Effector memory CD4-positive, alpha-beta T cell (primary cell): ENCODE measurements around the gene ABCC3.

Experiments used
- DNase-seq, 3 donors: peaks; one replicate each; pipeline ENCODE4 v3.0.0-alpha.2; 2020
- H3K27ac ChIP-seq: 2 replicates; pipeline ENCODE4 v1.7.0; 2013; ENCODE audit warnings: mild to moderate bottlenecking, low read length, moderate library complexity; ENCODE audit not compliant: insufficient read depth, poor library complexity, severe bottlenecking
- H3K27me3 ChIP-seq: replicated peaks from 2 replicates; pipeline ENCODE4 v1.7.0; 2013; ENCODE audit warnings: mild to moderate bottlenecking, low read length; ENCODE audit not compliant: insufficient read depth, control insufficient read depth, poor library complexity, severe bottlenecking
- H3K36me3 ChIP-seq: 2 replicates; pipeline ENCODE4 v1.7.0; 2013; ENCODE audit warnings: mild to moderate bottlenecking, low read length, moderate library complexity; ENCODE audit not compliant: control insufficient read depth, insufficient read depth
- H3K4me1 ChIP-seq: 2 replicates; pipeline ENCODE4 v1.7.0; 2013; ENCODE audit warnings: low read length, mild to moderate bottlenecking; ENCODE audit not compliant: control insufficient read depth, insufficient read depth, poor library complexity, severe bottlenecking
- H3K4me3 ChIP-seq: 2 replicates; pipeline ENCODE4 v1.7.0; 2013; ENCODE audit warnings: low read length, low read depth, mild to moderate bottlenecking; ENCODE audit not compliant: insufficient read depth, poor library complexity, severe bottlenecking
- H3K9me3 ChIP-seq: 2 replicates; pipeline ENCODE4 v1.7.0; 2013; ENCODE audit warnings: mild to moderate bottlenecking, low read length, moderate library complexity; ENCODE audit not compliant: control insufficient read depth

The ABCC3 gene

GRCh38 chr17:50605429-50605828 is 29.3 kb upstream of the ABCC3 start:
- no peaks in the 10 kb centered on the region for H3K36me3 ChIP-seq
- no peak overlapping the region for H3K4me3 ChIP-seq
- H3K9me3 ChIP-seq, result no peaks in the 10 kb centered on the region
- DNase-seq, result no peak
- H3K27me3 ChIP-seq, result no peaks in the 10 kb centered on the region
- H3K27ac ChIP-seq, result no peak overlapping the region
- no peaks in the 10 kb centered on the region for H3K4me1 ChIP-seq

GRCh38 chr17:50607522-50608175 is 27.0 kb upstream of the ABCC3 start:
- Histone ChIP-seq H3K27me3 (no peaks in the 10 kb centered on the region), H3K36me3 (no peaks in the 10 kb centered on the region), H3K27ac (no peak overlapping the region), H3K4me3 (no peak overlapping the region), H3K9me3 (no peaks in the 10 kb centered on the region), H3K4me1 (no peaks in the 10 kb centered on the region)
- DNase-seq, result no peak

GRCh38 chr17:50608700-50609379 is 25.8 kb upstream of the ABCC3 start:
- H3K27ac ChIP-seq, result no peak overlapping the region
- H3K4me3 ChIP-seq, result no peak overlapping the region
- no peaks in the 10 kb centered on the region for H3K36me3 ChIP-seq
- no peaks in the 10 kb centered on the region for H3K9me3 ChIP-seq
- H3K27me3 ChIP-seq, result no peaks in the 10 kb centered on the region
- no peak for DNase-seq
- H3K4me1 ChIP-seq, result no peaks in the 10 kb centered on the region

- no peak for DNase-seq
- H3K4me1 ChIP-seq, result no peaks in the 10 kb centered on the region
- H3K27me3 ChIP-seq, result no peaks in the 10 kb centered on the region
- H3K27ac ChIP-seq, result no peak overlapping the region
- no peaks in the 10 kb centered on the region for H3K36me3 ChIP-seq
- H3K9me3 ChIP-seq, result no peaks in the 10 kb centered on the region
- H3K4me3 ChIP-seq, result no peak overlapping the region
Observed at GRCh38 chr17:50609380-50610074, 25.2 kb upstream of the ABCC3 start.

- H3K27me3 ChIP-seq, result no peaks in the 10 kb centered on the region
Observed at GRCh38 chr17:50611634-50612033, 23.0 kb upstream of the ABCC3 start.

GRCh38 chr17:50612281-50612680 is 22.4 kb upstream of the ABCC3 start:
- no peaks in the 10 kb centered on the region for H3K27me3 ChIP-seq
- no peaks in the 10 kb centered on the region for H3K36me3 ChIP-seq
- no peak overlapping the region for H3K4me3 ChIP-seq
- H3K9me3 ChIP-seq, result no peaks in the 10 kb centered on the region
- DNase-seq, result no peak
- no peak overlapping the region for H3K27ac ChIP-seq
- no peaks in the 10 kb centered on the region for H3K4me1 ChIP-seq

More at GRCh38 chr17:50611634-50612033, 23.0 kb upstream of the ABCC3 start:
- Histone ChIP-seq H3K36me3 (no peaks in the 10 kb centered on the region), H3K27ac (no peak overlapping the region), H3K9me3 (no peaks in the 10 kb centered on the region), H3K4me3 (no peak overlapping the region), H3K4me1 (no peaks in the 10 kb centered on the region)
- DNase-seq, result no peak

- H3K4me3 ChIP-seq, result no peak overlapping the region
- no peaks in the 10 kb centered on the region for H3K4me1 ChIP-seq
- H3K27ac ChIP-seq, result no peak overlapping the region
- no peaks in the 10 kb centered on the region for H3K27me3 ChIP-seq
- no peak for DNase-seq
- no peaks in the 10 kb centered on the region for H3K9me3 ChIP-seq
- no peaks in the 10 kb centered on the region for H3K36me3 ChIP-seq
Observed at GRCh38 chr17:50613007-50613992, 21.4 kb upstream of the ABCC3 start.

- H3K27ac ChIP-seq, result no peak overlapping the region
- H3K4me1 ChIP-seq, result no peaks in the 10 kb centered on the region
- no peaks in the 10 kb centered on the region for H3K9me3 ChIP-seq
- no peak for DNase-seq
- H3K27me3 ChIP-seq, result no peaks in the 10 kb centered on the region
- no peaks in the 10 kb centered on the region for H3K36me3 ChIP-seq
- H3K4me3 ChIP-seq, result no peak overlapping the region
Observed at GRCh38 chr17:50614471-50615051, 20.1 kb upstream of the ABCC3 start.

- Histone ChIP-seq H3K27ac (no peak overlapping the region), H3K27me3 (no peaks in the 10 kb centered on the region), H3K36me3 (no peaks in the 10 kb centered on the region), H3K4me1 (no peaks in the 10 kb centered on the region), H3K4me3 (no peak overlapping the region), H3K9me3 (no peaks in the 10 kb centered on the region)
- DNase-seq, result no peak
Observed at GRCh38 chr17:50615828-50616227, 18.9 kb upstream of the ABCC3 start.
